HEK293 (cell line): ENCODE data around the gene EIF2A.

Experiments
- CTCF ChIA-PET: fragments of 350-600 bp; formaldehyde crosslinking; extraction: SDS; loops from one replicate; lab custom pipeline; 2021; ENCODE audit warnings: antibody characterized with exemption; lab: Yijun Ruan, JAX
- POLR2A ChIA-PET: fragments of 300-600 bp; formaldehyde crosslinking; extraction: SDS; loops from one replicate; lab custom pipeline; 2020; ENCODE audit warnings: antibody characterized with exemption, inconsistent platforms; lab: Yijun Ruan, JAX
- H3K27ac ChIP-seq: fragments of 200-500 bp; sonication (Bioruptor generic); 2 replicates; pipeline ENCODE4 v1.5.1; 2014; ENCODE audit warnings: low read depth, low read length, control low read depth, inconsistent platforms; ENCODE audit errors: extremely low read depth
- H3K36me3 ChIP-seq, 2 experiments: fragments of 200-500 bp in 1 of 2; sonication (Bioruptor generic) in 1 of 2; 1 replicate in 1 of 2; 2 replicates in 1 of 2; pipeline ENCODE4 v1.5.1; 2014 to 2017; ENCODE audit warnings: inconsistent platforms in 2 of 2, low read length in 2 of 2; ENCODE audit not compliant: control insufficient read depth in 2 of 2, insufficient read depth in 1 of 2
- H3K4me1 ChIP-seq: fragments of 200-500 bp; sonication (Bioruptor generic); 2 replicates; pipeline ENCODE4 v1.5.1; 2014; ENCODE audit warnings: mild to moderate bottlenecking, low read length, inconsistent platforms; ENCODE audit not compliant: control insufficient read depth, insufficient read depth
- H3K4me3 ChIP-seq: 2 replicates; pipeline ENCODE4 v1.5.1; 2011; ENCODE audit warnings: low read depth, mild to moderate bottlenecking, control low read depth, low read length, moderate library complexity
- H3K9me3 ChIP-seq: fragments of 200-500 bp; sonication (Bioruptor generic); 2 replicates; pipeline ENCODE4 v1.5.1; 2014; ENCODE audit warnings: low read depth, low read length, inconsistent platforms; ENCODE audit not compliant: control insufficient read depth, insufficient read depth
- GLIS2 ChIP-seq: fragments of 450-650 bp; formaldehyde crosslinking; IDR thresholded peaks from 2 replicates; pipeline ENCODE4 v1.5.1; 2016; ENCODE audit warnings: missing biosample characterization, missing genetic modification characterization
- HOXC10 ChIP-seq: sonication (generic); formaldehyde crosslinking; IDR thresholded peaks from 2 replicates; pipeline ENCODE4 v1.8.1; 2023; ENCODE audit warnings: mild to moderate bottlenecking, missing genetic modification reagents
- KLF16 ChIP-seq: fragments of 450-650 bp; formaldehyde crosslinking; IDR thresholded peaks from 2 replicates; pipeline ENCODE4 v1.5.1; 2017; ENCODE audit warnings: missing biosample characterization, missing genetic modification characterization
- SP2 ChIP-seq: fragments of 450-650 bp; formaldehyde crosslinking; IDR thresholded peaks from 2 replicates; pipeline ENCODE4 v1.5.1; 2016; ENCODE audit warnings: missing biosample characterization, missing genetic modification characterization
- ZBTB7A ChIP-seq: fragments of 450-650 bp; formaldehyde crosslinking; IDR thresholded peaks from 2 replicates; pipeline ENCODE4 v1.5.1; 2016; ENCODE audit warnings: low read depth, missing biosample characterization, missing genetic modification characterization
- ZNF132 ChIP-seq: fragments of 450-650 bp; formaldehyde crosslinking; IDR thresholded peaks from 2 replicates; pipeline ENCODE4 v1.5.1; 2017; ENCODE audit warnings: missing biosample characterization, missing genetic modification characterization, borderline replicate concordance
- ZNF16 ChIP-seq: fragments of 450-650 bp; formaldehyde crosslinking; IDR thresholded peaks from 2 replicates; pipeline ENCODE4 v1.5.1; 2016; ENCODE audit warnings: low read depth, missing biosample characterization, missing genetic modification characterization
- ZNF223 ChIP-seq: fragments of 450-650 bp; formaldehyde crosslinking; IDR thresholded peaks from 2 replicates; pipeline ENCODE4 v1.5.1; 2016; ENCODE audit warnings: missing biosample characterization, missing genetic modification characterization
- ZNF292 ChIP-seq: fragments of 450-650 bp; formaldehyde crosslinking; IDR thresholded peaks from 2 replicates; pipeline ENCODE4 v1.5.1; 2016; ENCODE audit warnings: low read depth, missing biosample characterization, missing genetic modification characterization, borderline replicate concordance
- ZNF423 ChIP-seq: fragments of 450-650 bp; formaldehyde crosslinking; IDR thresholded peaks from 2 replicates; pipeline ENCODE4 v1.5.1; 2016; ENCODE audit warnings: missing biosample characterization, missing genetic modification characterization
- ZNF433 ChIP-seq: fragments of 450-650 bp; formaldehyde crosslinking; IDR thresholded peaks from 2 replicates; pipeline ENCODE4 v1.5.1; 2016; ENCODE audit warnings: missing biosample characterization, missing genetic modification characterization, low read depth
- ZNF488 ChIP-seq: fragments of 450-650 bp; formaldehyde crosslinking; IDR thresholded peaks from 2 replicates; pipeline ENCODE4 v1.5.1; 2016; ENCODE audit warnings: missing biosample characterization, missing genetic modification characterization
- ZNF510 ChIP-seq: fragments of 450-650 bp; formaldehyde crosslinking; IDR thresholded peaks from 2 replicates; pipeline ENCODE4 v1.5.1; 2018; ENCODE audit warnings: mild to moderate bottlenecking, missing genetic modification characterization, missing biosample characterization; ENCODE audit not compliant: insufficient replicate concordance
- ZNF529 ChIP-seq: fragments of 450-650 bp; formaldehyde crosslinking; IDR thresholded peaks from 2 replicates; pipeline ENCODE4 v1.5.1; 2017; ENCODE audit warnings: missing genetic modification characterization, missing biosample characterization; ENCODE audit not compliant: insufficient replicate concordance
- ZNF549 ChIP-seq: fragments of 450-650 bp; IDR thresholded peaks from 2 replicates; pipeline ENCODE4 v1.5.1; 2018; ENCODE audit warnings: missing biosample characterization, missing genetic modification characterization, mild to moderate bottlenecking, inconsistent platforms, moderate library complexity
- ZNF596 ChIP-seq: fragments of 450-650 bp; IDR thresholded peaks from 2 replicates; pipeline ENCODE4 v1.5.0; 2018; ENCODE audit warnings: missing biosample characterization, mild to moderate bottlenecking, missing genetic modification characterization, moderate library complexity
- ZNF785 ChIP-seq: fragments of 450-650 bp; formaldehyde crosslinking; IDR thresholded peaks from 2 replicates; pipeline ENCODE4 v1.5.1; 2016; ENCODE audit warnings: missing biosample characterization, missing genetic modification characterization
- TF ChIP-seq, protein P1 (sequence below): fragments of 450-650 bp; formaldehyde crosslinking; IDR thresholded peaks from 2 replicates; pipeline ENCODE4 v1.5.1; 2017; ENCODE audit warnings: missing biosample characterization, missing genetic modification characterization
- TF ChIP-seq, protein P2 (sequence below): fragments of 450-650 bp; formaldehyde crosslinking; IDR thresholded peaks from 2 replicates; pipeline ENCODE4 v1.5.1; 2017; ENCODE audit warnings: missing biosample characterization, missing genetic modification characterization
- TF ChIP-seq, protein P3 (sequence below): fragments of 450-650 bp; formaldehyde crosslinking; IDR thresholded peaks from 2 replicates; pipeline ENCODE4 v1.5.1; 2017; ENCODE audit warnings: missing biosample characterization, missing genetic modification characterization

Gene EIF2A

GRCh38 chr3:150567328-150567727 lies 20.7 kb downstream of the EIF2A start (continued):
- TF ChIP-seq KLF16 (tag by site-specific recombination) = no peak
- no peak for TF ChIP-seq HOXC10 (CRISPR knock-in tag)
- no peak for TF ChIP-seq ZNF510 (tag by site-specific recombination)
- no peak for TF ChIP-seq ZNF16 (tag by site-specific recombination)
- no peak for TF ChIP-seq ZNF423 (tag by site-specific recombination)
- TF ChIP-seq, protein P1, sequence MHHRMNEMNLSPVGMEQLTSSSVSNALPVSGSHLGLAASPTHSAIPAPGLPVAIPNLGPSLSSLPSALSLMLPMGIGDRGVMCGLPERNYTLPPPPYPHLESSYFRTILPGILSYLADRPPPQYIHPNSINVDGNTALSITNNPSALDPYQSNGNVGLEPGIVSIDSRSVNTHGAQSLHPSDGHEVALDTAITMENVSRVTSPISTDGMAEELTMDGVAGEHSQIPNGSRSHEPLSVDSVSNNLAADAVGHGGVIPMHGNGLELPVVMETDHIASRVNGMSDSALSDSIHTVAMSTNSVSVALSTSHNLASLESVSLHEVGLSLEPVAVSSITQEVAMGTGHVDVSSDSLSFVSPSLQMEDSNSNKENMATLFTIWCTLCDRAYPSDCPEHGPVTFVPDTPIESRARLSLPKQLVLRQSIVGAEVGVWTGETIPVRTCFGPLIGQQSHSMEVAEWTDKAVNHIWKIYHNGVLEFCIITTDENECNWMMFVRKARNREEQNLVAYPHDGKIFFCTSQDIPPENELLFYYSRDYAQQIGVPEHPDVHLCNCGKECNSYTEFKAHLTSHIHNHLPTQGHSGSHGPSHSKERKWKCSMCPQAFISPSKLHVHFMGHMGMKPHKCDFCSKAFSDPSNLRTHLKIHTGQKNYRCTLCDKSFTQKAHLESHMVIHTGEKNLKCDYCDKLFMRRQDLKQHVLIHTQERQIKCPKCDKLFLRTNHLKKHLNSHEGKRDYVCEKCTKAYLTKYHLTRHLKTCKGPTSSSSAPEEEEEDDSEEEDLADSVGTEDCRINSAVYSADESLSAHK (tag by site-specific recombination) = no peak

DNA sequence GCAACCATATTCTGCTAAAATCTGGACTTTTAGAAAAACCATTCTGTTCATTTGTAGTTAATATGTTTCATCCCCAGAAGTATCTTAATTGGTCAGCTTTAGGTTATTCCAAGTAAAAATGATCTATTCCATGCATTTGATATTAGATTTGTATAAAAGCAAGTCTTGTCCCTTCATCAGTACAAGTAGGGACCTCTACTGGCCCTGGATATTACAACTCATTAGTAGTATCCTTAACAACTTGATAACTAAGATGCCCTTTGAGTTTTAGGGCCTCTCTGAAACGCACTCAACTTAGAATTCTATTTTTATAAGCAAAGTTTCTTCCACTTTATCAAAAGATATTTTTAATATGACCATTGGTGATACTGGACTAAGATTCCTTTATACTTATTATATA lies 31.3 kb downstream of the EIF2A start:
- ChIA-PET CTCF (no interaction called here), POLR2A (no interaction called here)
- no peaks in the 10 kb centered on the region for H3K9me3 ChIP-seq
- TF ChIP-seq ZNF549 (tag by site-specific recombination) = no peak
- TF ChIP-seq, protein P2, sequence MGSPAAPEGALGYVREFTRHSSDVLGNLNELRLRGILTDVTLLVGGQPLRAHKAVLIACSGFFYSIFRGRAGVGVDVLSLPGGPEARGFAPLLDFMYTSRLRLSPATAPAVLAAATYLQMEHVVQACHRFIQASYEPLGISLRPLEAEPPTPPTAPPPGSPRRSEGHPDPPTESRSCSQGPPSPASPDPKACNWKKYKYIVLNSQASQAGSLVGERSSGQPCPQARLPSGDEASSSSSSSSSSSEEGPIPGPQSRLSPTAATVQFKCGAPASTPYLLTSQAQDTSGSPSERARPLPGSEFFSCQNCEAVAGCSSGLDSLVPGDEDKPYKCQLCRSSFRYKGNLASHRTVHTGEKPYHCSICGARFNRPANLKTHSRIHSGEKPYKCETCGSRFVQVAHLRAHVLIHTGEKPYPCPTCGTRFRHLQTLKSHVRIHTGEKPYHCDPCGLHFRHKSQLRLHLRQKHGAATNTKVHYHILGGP (tag by site-specific recombination) = no peak
- TF ChIP-seq ZBTB7A (tag by site-specific recombination) = no peak
- no peak for TF ChIP-seq ZNF596 (tag by site-specific recombination)
- no peak for TF ChIP-seq ZNF785 (tag by site-specific recombination)
- TF ChIP-seq ZNF223 (tag by site-specific recombination) = no peak
- peaks cover 16 to 70% of the 10 kb centered on the region in 2 experiments; a peak in 2 of 3 replicates for H3K36me3 ChIP-seq
- H3K4me3 ChIP-seq = no peak overlapping the region
- no peak overlapping the region for H3K27ac ChIP-seq
- no peaks in the 10 kb centered on the region for H3K4me1 ChIP-seq

DNA sequence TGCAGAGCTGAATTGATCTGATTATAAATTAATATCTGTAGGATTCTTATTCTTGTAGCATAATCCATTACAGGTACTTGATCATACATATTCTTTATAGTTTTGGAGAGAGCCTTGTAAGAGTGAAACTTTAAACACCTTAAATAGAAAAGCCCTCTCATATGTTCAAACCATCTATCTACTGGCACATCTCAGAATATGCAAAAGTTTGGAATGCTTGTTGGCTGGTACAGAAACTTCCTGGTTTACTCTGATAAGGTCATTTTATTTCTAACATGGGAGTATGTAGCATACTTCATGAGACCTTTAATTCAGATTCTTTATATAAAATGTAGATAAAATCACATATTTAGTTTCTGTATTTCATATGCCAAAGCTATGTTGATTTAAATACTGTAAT lies 34.6 kb downstream of the EIF2A start:
- Histone ChIP-seq H3K9me3 (no peaks in the 10 kb centered on the region), H3K4me3 (no peak overlapping the region), H3K27ac (no peak overlapping the region), H3K4me1 (no peaks in the 10 kb centered on the region), H3K36me3 (peaks cover 9 to 74% of the 10 kb centered on the region in 2 experiments; a peak in 2 of 3 replicates)
- no peak for TF ChIP-seq ZNF292
- TF ChIP-seq ZNF423 (tag by site-specific recombination) = no peak
- no peak for TF ChIP-seq ZNF529 (tag by site-specific recombination)
- no peak for TF ChIP-seq ZNF785 (tag by site-specific recombination)
- TF ChIP-seq, protein P3, sequence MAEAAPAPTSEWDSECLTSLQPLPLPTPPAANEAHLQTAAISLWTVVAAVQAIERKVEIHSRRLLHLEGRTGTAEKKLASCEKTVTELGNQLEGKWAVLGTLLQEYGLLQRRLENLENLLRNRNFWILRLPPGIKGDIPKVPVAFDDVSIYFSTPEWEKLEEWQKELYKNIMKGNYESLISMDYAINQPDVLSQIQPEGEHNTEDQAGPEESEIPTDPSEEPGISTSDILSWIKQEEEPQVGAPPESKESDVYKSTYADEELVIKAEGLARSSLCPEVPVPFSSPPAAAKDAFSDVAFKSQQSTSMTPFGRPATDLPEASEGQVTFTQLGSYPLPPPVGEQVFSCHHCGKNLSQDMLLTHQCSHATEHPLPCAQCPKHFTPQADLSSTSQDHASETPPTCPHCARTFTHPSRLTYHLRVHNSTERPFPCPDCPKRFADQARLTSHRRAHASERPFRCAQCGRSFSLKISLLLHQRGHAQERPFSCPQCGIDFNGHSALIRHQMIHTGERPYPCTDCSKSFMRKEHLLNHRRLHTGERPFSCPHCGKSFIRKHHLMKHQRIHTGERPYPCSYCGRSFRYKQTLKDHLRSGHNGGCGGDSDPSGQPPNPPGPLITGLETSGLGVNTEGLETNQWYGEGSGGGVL = no peak
- TF ChIP-seq SP2 = no peak
- TF ChIP-seq GLIS2 (tag by site-specific recombination) = no peak
- no peak for TF ChIP-seq ZNF433 (tag by site-specific recombination)
- no peak for TF ChIP-seq ZNF223 (tag by site-specific recombination)
- TF ChIP-seq ZNF132 (tag by site-specific recombination) = no peak
- no peak for TF ChIP-seq ZNF488 (tag by site-specific recombination)
- ChIA-PET POLR2A (no interaction called here), CTCF (no interaction called here)
